ENCODE measurements around the gene UGGT2.
"Not testable (repeated sequence)": the region's sequence is repeated elsewhere in the genome, so short reads cannot be mapped to it uniquely, and the experiment has no call there.

Gene UGGT2

GRCh38 chr13:95982144-95982543, 71.1 kb downstream of the UGGT2 start:
- no peak for DNase-seq (ENCODE audit: low spot score)

- DNase-seq (ENCODE audit: low spot score) = not testable (repeated sequence)
Measured at GRCh38 chr13:95972651-95973050, 80.5 kb downstream of the UGGT2 start.

GRCh38 chr13:95970878-95971277, 82.3 kb downstream of the UGGT2 start:
- no peak for DNase-seq (ENCODE audit: low spot score)

- DNase-seq (ENCODE audit: low spot score) = no peak
Measured at GRCh38 chr13:95968906-95969305, 84.3 kb downstream of the UGGT2 start.

GRCh38 chr13:95957331-95957730, 95.9 kb downstream of the UGGT2 start:
- DNase-seq (ENCODE audit: low spot score) = no peak

- DNase-seq (ENCODE audit: low spot score) = no peak
Measured at GRCh38 chr13:95956589-95957148, 96.5 kb downstream of the UGGT2 start.

GRCh38 chr13:95955719-95956118, 97.5 kb downstream of the UGGT2 start:
- no peak for DNase-seq (ENCODE audit: low spot score)

GRCh38 chr13:95955255-95955654, 97.9 kb downstream of the UGGT2 start:
- DNase-seq (ENCODE audit: low spot score) = no peak

- DNase-seq (ENCODE audit: low spot score) = no peak
Measured at GRCh38 chr13:95954266-95954665, 98.9 kb downstream of the UGGT2 start.

- DNase-seq (ENCODE audit: low spot score) = no peak
Measured at GRCh38 chr13:95950103-95950502, 103.1 kb downstream of the UGGT2 start.

GRCh38 chr13:95948656-95949055, 104.5 kb downstream of the UGGT2 start:
- no peak for DNase-seq (ENCODE audit: low spot score)

- no peak for DNase-seq (ENCODE audit: low spot score)
Measured at GRCh38 chr13:95937714-95938320, 115.4 kb downstream of the UGGT2 start.

GRCh38 chr13:95931300-95932025, 121.7 kb downstream of the UGGT2 start:
- DNase-seq (ENCODE audit: low spot score) = no peak

GRCh38 chr13:95929430-95929829, 123.8 kb downstream of the UGGT2 start:
- no peak for DNase-seq (ENCODE audit: low spot score)

- DNase-seq (ENCODE audit: low spot score) = not testable (repeated sequence)
Measured at GRCh38 chr13:95928367-95928906, 124.8 kb downstream of the UGGT2 start.

GRCh38 chr13:95926231-95926630, 127.0 kb downstream of the UGGT2 start:
- DNase-seq (ENCODE audit: low spot score) = no peak

GRCh38 chr13:95924389-95924994, 128.7 kb downstream of the UGGT2 start:
- DNase-seq (ENCODE audit: low spot score) = no peak

- no peak for DNase-seq (ENCODE audit: low spot score)
Measured at GRCh38 chr13:95921485-95921884, 131.7 kb downstream of the UGGT2 start.

GRCh38 chr13:95920485-95920884, 132.7 kb downstream of the UGGT2 start:
- no peak for DNase-seq (ENCODE audit: low spot score)

GRCh38 chr13:95918860-95919259, 134.3 kb downstream of the UGGT2 start:
- DNase-seq (ENCODE audit: low spot score) = no peak

- DNase-seq (ENCODE audit: low spot score) = no peak
Measured at GRCh38 chr13:95914991-95915501, 138.2 kb downstream of the UGGT2 start.

- no peak for DNase-seq (ENCODE audit: low spot score)
Measured at GRCh38 chr13:95906999-95907398, 146.2 kb downstream of the UGGT2 start.

GRCh38 chr13:95903569-95903968, 149.6 kb downstream of the UGGT2 start:
- DNase-seq (ENCODE audit: low spot score) = no peak
